HG02588 (cell line): ENCODE measurements around the gene DCAF8.
"Not testable (repeated sequence)": the region's sequence is repeated elsewhere in the genome, so short reads cannot be mapped to it uniquely, and the experiment has no call there.

Source experiments
- ATAC-seq: cut with Tn5 transposase; IDR thresholded peaks from one replicate; pipeline ENCODE4 v1.9.1; 2021; ENCODE audit warnings: mild to moderate bottlenecking, moderate library complexity; ENCODE audit not compliant: unreplicated experiment

DCAF8 gene

GRCh38 chr1:160261893-160262794 is at the start of gene DCAF8:
Gene DCAF8, minus strand, starts transcription at chr1:160262549. Its CDS starts 18,541 bp downstream, at chr1:160244008.
- ATAC-seq, result peak; percentile 78

- no peak for ATAC-seq
These were observed 47.2 kb upstream of the DCAF8 start for GRCh38 chr1:160309571-160309970.

DNA sequence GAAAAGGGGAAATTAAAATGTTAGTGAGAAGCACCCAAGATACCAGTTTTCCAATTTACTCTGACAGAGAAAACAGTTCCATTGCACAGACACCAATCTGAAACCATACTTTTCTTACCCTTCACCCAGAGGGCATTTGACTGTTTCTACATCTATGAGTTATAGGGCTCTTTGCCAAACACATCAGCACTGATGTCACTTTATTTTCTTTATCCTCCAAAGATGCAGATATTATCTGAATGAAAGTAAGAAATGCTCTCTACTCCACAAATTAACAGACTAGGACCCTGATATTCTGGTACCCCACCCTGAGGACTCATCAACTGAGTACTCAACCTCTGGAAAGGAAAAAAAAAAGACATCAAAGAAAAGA is 46.8 kb upstream of the DCAF8 start:
- ATAC-seq, result no peak

DNA sequence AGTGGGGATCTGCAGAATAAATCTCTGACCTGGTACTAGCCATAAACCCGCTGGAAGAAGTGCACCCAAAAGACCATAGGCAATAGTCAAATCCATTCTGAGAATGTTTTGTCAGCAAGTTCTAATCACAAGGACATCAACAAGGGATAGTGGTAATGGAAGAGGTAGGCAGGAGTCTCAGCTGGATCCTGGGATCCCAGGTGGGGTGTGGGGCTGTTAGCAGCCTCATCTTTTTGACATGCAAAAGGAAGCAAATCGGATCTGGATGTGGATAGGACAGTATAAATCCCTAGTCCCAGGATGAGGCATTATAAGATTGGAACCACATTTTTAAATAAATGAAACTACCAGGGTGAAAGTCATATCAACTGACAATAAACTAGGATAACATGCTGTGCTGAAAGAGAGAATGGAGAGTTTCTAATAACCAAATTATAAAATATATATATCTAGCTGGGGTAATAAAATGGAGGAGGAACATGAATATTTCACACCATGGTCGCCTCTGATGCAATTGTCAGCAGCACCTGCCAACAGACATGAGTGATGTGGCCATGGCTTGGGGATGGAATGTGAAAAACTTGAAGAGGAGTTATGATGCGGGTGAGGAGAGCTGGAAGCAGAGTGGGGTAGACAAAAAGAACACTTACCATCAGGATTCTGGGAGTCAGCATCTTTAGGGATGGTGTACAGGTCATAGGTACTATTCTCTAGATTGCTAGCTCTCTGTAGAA is 46.3 kb upstream of the DCAF8 start:
- no peak for ATAC-seq

GRCh38 chr1:160307118-160307791 is 44.9 kb upstream of the DCAF8 start:
- ATAC-seq, result no peak

DNA sequence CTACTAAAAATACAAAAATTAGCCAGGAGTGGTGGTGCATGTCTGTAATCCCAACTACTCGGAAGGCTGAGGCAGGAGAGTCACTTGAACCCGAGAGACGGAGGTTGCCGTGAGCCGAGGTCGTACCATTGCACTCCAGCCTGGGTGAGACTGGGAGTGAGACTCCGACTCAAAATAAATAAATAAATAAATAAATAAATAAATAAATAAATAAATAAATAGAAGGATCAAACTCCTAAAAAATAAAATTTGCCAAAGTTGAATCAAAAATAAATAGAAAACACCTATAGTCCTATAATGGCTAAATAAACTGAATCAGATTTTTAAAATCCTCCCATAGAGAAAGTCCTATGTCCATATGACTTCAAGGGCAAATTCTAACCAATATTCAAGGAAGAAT is 37.8 kb upstream of the DCAF8 start:
- ATAC-seq, result no peak

- no peak for ATAC-seq
These were observed 33.7 kb upstream of the DCAF8 start for GRCh38 chr1:160296036-160296435.

GRCh38 chr1:160293020-160293968 is 30.9 kb upstream of the DCAF8 start:
- no peak for ATAC-seq

DNA sequence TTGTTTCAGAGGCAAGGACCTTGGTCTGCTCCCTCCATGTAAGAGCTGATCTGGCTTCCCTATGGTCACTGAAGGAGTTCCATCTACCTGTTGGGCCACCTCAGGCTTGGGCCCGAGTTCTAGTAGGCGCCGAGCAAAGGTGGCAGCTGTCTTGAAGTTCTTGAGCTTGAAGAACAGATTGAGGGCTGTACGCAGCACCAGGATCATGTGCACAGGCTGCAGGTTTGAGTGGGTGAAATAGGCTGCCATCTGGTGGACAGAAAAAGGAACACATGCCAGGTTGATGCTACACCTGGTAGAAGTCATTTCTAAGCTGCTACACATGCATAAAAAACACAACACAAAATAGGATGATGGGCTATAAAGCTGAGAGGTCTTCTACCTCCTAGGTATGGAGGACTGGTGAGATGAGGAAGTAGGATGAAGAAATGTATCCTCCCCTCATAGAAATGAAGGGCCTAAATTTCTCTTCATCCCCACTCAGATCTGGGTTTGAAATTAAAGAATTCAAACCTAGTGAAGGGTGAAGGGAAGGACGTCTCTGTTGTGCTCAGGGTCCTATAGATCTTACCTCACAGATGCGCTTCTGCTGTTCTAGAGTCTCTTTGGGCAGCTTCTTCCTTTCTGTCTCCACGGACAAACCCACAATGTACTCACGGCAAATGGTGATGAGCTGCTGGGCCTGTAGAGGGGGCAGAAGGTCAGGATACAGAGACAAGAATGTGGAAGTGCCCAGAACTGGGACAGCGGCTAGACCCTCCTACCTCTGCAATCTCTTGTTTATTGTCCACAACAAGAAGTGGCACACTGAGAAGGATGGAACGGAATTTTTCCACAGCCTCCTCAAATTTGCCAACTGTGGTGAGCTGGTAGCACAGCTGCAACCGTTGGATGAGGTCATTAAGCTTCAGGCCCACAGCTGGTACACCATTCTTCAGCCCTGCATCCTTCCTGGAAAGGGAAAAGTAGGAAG is 29.2 kb upstream of the DCAF8 start:
- peak; percentile 55 for ATAC-seq

- ATAC-seq, result not testable (repeated sequence)
These were observed 25.4 kb upstream of the DCAF8 start for GRCh38 chr1:160287769-160288168.

DNA sequence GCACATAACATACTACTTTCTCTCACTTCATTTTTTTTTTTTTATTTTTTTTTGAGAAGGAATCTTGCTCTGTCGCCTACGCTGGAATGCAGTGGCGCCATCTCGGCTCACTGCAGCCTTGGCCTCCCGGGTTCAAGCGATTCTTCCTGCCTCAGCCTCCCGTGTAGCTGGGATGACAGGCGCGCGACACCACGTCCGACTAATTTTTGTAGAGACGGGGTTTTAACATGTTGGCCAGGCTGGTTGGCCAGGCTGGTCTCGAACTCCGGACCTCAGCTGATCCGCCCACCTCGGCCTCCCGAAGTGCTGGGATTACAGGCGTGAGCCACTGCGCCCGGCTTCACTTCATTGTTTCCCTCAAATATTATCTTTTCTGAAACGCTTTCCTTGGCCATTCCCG is 23.2 kb upstream of the DCAF8 start:
- ATAC-seq, result no peak

DNA sequence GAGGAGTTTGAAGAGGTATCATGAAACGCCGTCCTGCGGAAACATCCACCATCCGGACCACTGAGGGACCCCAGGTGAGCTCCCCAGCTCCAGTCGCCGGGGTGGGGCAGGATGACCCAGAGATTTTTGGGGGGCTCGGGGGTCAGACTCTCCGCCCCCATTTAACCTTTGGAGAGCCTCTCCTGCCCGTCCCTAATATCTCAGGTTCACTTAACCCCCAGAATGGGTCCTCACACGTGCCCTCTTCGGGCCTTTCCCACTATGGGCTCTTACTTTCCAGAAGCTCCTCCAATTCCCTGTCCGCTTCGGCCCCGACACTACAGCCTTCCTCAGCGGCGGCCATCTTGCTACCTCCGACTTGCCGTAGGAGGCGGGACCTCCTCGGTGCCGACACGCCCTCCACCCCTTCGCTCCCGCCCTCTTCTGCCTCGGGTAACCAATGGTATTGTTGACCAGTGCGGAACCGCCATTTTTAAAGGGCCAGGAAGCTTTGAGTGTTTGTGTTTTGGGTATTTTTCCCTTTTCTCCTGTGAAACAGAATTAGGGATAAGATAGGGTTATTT is 22.5 kb upstream of the DCAF8 start, which contains the start of gene PEX19:
TSS of gene PEX19 (minus strand) at position 352 of the 563 bp plus-strand sequence. CDS start at position 343, 9 bp downstream.
- ATAC-seq, result peak; percentile 97

- peak; percentile 19 for ATAC-seq
These were observed 22.0 kb upstream of the DCAF8 start for GRCh38 chr1:160284220-160284781.

GRCh38 chr1:160282807-160283206 is 20.5 kb upstream of the DCAF8 start:
- no peak for ATAC-seq

- ATAC-seq, result no peak
These were observed 15.6 kb upstream of the DCAF8 start for GRCh38 chr1:160277987-160278386.

DNA sequence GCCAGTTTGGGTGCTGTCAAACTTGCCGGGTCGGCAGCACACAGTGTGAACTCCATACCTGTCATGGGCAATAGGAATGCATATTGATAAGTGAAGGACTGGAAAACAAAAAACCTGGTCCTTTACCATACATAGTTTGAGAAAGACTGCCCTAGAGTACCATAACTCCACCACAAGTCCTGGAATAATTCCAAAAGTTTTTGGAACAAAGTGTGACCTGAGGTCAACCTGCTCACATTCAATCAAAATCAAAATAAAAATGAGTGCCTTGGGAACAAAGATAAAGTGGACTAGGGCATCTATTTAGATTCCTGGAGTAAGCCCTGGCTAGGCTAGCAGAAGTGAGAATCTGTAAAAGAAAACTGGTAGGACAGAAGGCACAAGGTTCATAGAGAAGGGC is 15.0 kb upstream of the DCAF8 start:
- no peak for ATAC-seq

DNA sequence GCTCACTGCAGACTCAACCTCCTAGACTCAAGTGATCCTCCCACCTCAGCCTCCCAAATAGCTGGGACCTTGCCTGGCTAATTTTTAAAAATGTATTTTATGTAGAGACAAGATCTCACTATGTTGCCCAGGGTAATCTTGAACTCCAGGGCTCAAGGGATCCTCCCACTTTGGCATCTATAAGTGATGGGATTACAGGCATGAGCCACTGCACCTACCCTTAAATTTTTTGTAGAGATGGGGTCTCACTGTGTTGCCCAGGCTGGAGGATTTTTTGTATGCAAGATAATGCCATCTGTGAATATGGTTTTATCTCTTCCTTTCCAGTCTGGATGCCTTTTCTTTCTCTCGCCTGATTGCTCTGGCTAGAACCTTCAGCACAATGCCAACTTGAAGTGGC is 8.7 kb upstream of the DCAF8 start:
- no peak for ATAC-seq

DNA sequence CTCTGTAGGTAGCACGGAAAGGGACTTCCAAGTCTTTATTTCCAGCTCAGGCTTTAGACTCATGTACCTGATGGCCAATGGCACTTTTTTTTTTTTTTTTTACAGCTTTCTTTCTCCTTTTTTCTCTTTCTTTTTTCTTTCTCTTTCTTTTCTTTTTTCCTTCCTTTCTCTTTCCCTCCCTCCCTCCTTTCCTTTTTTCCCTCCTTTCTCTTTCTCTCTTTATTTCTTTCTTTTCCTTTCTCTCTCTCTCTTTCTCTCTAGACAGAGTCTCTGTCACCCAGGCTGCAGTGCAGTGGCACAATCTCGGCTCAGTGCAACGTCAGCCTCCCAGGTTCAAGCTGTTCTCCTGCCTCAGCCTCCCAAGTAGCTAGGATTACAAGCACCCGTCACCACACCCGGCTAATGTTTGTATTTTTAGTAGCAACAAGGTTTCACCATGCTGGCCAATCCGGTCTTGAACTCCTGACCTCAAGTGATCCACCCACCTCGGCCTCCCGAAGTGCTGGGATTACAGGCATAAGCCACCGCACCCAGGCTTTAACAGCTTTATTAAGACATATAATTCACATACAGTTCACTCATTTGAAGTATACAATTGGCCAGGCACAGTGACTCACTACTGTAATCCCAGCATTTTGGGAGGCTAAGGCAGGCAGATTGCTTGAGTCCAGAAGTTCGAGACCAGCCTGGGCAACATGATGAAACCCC is 5.1 kb upstream of the DCAF8 start:
- ATAC-seq, result no peak
